GM12878 (cell line): ENCODE measurements around the gene ST13. TPM values are rescaled to one million over a fixed set of nuclear protein-coding genes. Genes with fewer than 3 reads are reported as not detected.

Experiments used
- ATAC-seq: fragments of 200-7000 bp; cut with Tn5 transposase; 3 replicates; pipeline ENCODE4 v1.9.1; 2020; ENCODE audit warnings: mild to moderate bottlenecking, moderate library complexity
- BruUV-seq: library from RNA; stranded (reverse); fragments of 400-500 nt; replicated peaks from 2 replicates; lab custom pipeline; 2021; lab: Mats Ljungman, UMichigan
- CTCF ChIA-PET: fragments of 300-600 bp; sonication (Branson Sonifier 250); formaldehyde crosslinking; extraction: SDS; loops from one replicate; lab custom pipeline; 2021; ENCODE audit warnings: inconsistent platforms; lab: Yijun Ruan, JAX
- POLR2A ChIA-PET: fragments of 350-600 bp; formaldehyde crosslinking; extraction: SDS; loops from one replicate; lab custom pipeline; 2021; ENCODE audit warnings: inconsistent platforms; lab: Charles Lee
- RAD21 ChIA-PET: fragments of 300-600 bp; sonication (Branson Sonifier 250); formaldehyde crosslinking; loops from one replicate; lab custom pipeline; 2023; ENCODE audit warnings: antibody characterized with exemption; ENCODE audit not compliant: unreplicated experiment; lab: Charles Lee
- SMC1A ChIA-PET: fragments of 300-600 bp; sonication (Branson Sonifier 250); formaldehyde crosslinking; loops from one replicate; lab custom pipeline; 2023; ENCODE audit not compliant: unreplicated experiment, uncharacterized antibody; lab: Charles Lee
- DNase-seq: peaks from one replicate; pipeline ENCODE4 v3.0.0-alpha.2; 2011; ENCODE audit warnings: low read depth, low spot score
- FAIRE-seq: peaks from 3 replicates; lab custom pipeline; 2011; peaks lifted over from hg19 to GRCh38; lab: Jason Lieb, UNC
- H2AFZ ChIP-seq: 2 replicates; pipeline ENCODE4 v1.6.0; 2011; ENCODE audit warnings: low read depth, low read length, control low read depth; ENCODE audit not compliant: control insufficient read depth
- H3K27ac ChIP-seq: 2 replicates; pipeline ENCODE4 v1.5.1; 2011; ENCODE audit warnings: control low read depth; ENCODE audit not compliant: control insufficient read depth, insufficient read depth
- H3K27me3 ChIP-seq, 2 experiments: replicated peaks in 1 of 2; 2 replicates each; pipeline versions ENCODE4 v1.6.0 to v1.6.1; 2011; ENCODE audit warnings: low read length in 1 of 2; ENCODE audit not compliant: control insufficient read depth in 2 of 2, insufficient read depth in 2 of 2
- H3K36me3 ChIP-seq, 2 experiments: 2 replicates each; pipeline ENCODE4 v1.5.1; 2011; ENCODE audit warnings: low read length in 1 of 2; ENCODE audit not compliant: control insufficient read depth in 2 of 2, insufficient read depth in 2 of 2
- H3K4me1 ChIP-seq: 2 replicates; pipeline ENCODE4 v1.6.1; 2011; ENCODE audit warnings: mild to moderate bottlenecking, low read length, moderate library complexity, mixed read lengths; ENCODE audit not compliant: control insufficient read depth, insufficient read depth
- H3K4me2 ChIP-seq: 2 replicates; pipeline ENCODE4 v1.6.0; 2011; ENCODE audit warnings: control low read depth; ENCODE audit not compliant: control insufficient read depth, insufficient read depth
- H3K4me3 ChIP-seq: fragments of 200-600 bp; sonication (generic); 2 replicates; pipeline ENCODE4 v1.5.1; 2016
- H3K79me2 ChIP-seq: 2 replicates; pipeline ENCODE4 v1.6.0; 2011; ENCODE audit warnings: low read length; ENCODE audit not compliant: control insufficient read depth, insufficient read depth
- H3K9ac ChIP-seq: 2 replicates; pipeline ENCODE4 v1.8.0; 2011; ENCODE audit warnings: low read length, control low read depth, mixed read lengths; ENCODE audit not compliant: control insufficient read depth, insufficient read depth
- H3K9me3 ChIP-seq: replicated peaks from 3 replicates; pipeline ENCODE4 v1.5.1; 2011; ENCODE audit warnings: mild to moderate bottlenecking, low read length; ENCODE audit not compliant: control insufficient read depth, insufficient read depth
- H4K20me1 ChIP-seq: 2 replicates; pipeline ENCODE4 v1.6.0; 2011; ENCODE audit not compliant: control insufficient read depth, insufficient read depth
- BCL11A ChIP-seq: IDR thresholded peaks from 2 replicates; pipeline ENCODE4 v1.6.1; 2011; ENCODE audit warnings: low read depth, low read length
- KAT2A ChIP-seq: conservative IDR thresholded peaks from 2 replicates; pipeline ENCODE4 v1.6.1; 2011; ENCODE audit warnings: low read depth, low read length; ENCODE audit not compliant: control insufficient read depth
- MEF2B ChIP-seq: fragments of 450-650 bp; IDR thresholded peaks from 2 replicates; pipeline ENCODE4 v1.6.1; 2018; ENCODE audit warnings: mild to moderate bottlenecking, moderate library complexity; ENCODE audit not compliant: partially characterized antibody, poor library complexity, severe bottlenecking
- NFXL1 ChIP-seq: fragments of 450-650 bp; IDR thresholded peaks from 2 replicates; pipeline ENCODE4 v1.6.1; 2017; ENCODE audit warnings: antibody characterized with exemption, mild to moderate bottlenecking, borderline replicate concordance
- NR2F1 ChIP-seq: fragments of 450-650 bp; conservative IDR thresholded peaks from 2 replicates; pipeline ENCODE4 v1.6.1; 2017; ENCODE audit warnings: mild to moderate bottlenecking
- PAX5 ChIP-seq: IDR thresholded peaks from 2 replicates; pipeline ENCODE4 v1.6.1; 2011; ENCODE audit warnings: low read depth, low read length, borderline replicate concordance
- PML ChIP-seq: IDR thresholded peaks from 2 replicates; pipeline ENCODE4 v1.6.1; 2012; ENCODE audit warnings: low read length, inconsistent platforms
- POU2F2 ChIP-seq: IDR thresholded peaks from 3 replicates; pipeline ENCODE4 v1.6.1; 2011; ENCODE audit warnings: low read depth, mild to moderate bottlenecking, low read length, borderline replicate concordance
- RAD51 ChIP-seq: fragments of 450-650 bp; IDR thresholded peaks from 2 replicates; pipeline ENCODE4 v1.6.1; 2016; ENCODE audit warnings: moderate library complexity, mild to moderate bottlenecking, inconsistent platforms
- RBBP5 ChIP-seq: fragments of 200-600 bp; sonication (generic); conservative IDR thresholded peaks from 2 replicates; pipeline ENCODE4 v1.6.1; 2016
- RCOR1 ChIP-seq: conservative IDR thresholded peaks from 2 replicates; pipeline ENCODE4 v1.6.1; 2012; ENCODE audit warnings: low read depth, low read length, improper control_type of control experiment
- SPI1 ChIP-seq: IDR thresholded peaks from 2 replicates; pipeline ENCODE4 v1.6.1; 2011; ENCODE audit warnings: low read depth, mild to moderate bottlenecking, low read length, moderate library complexity, borderline replicate concordance; ENCODE audit not compliant: insufficient read depth
- STAT1 ChIP-seq: fragments of 450-650 bp; conservative IDR thresholded peaks from 2 replicates; pipeline ENCODE4 v1.6.1; 2014; ENCODE audit warnings: antibody characterized with exemption, mild to moderate bottlenecking
- TCF7 ChIP-seq: IDR thresholded peaks from 2 replicates; pipeline ENCODE4 v1.6.1; 2014; ENCODE audit warnings: antibody characterized with exemption, borderline replicate concordance
- YBX1 ChIP-seq: fragments of 450-650 bp; IDR thresholded peaks from 2 replicates; pipeline ENCODE4 v1.6.1; 2016; ENCODE audit warnings: antibody characterized with exemption
- ZBED1 ChIP-seq: IDR thresholded peaks from 2 replicates; pipeline ENCODE4 v1.6.1; 2016; ENCODE audit warnings: borderline replicate concordance
- ZNF622 ChIP-seq: fragments of 450-650 bp; IDR thresholded peaks from 2 replicates; pipeline ENCODE4 v1.6.1; 2017; ENCODE audit warnings: mild to moderate bottlenecking, inconsistent platforms
- ZZZ3 ChIP-seq: IDR thresholded peaks from 2 replicates; pipeline ENCODE4 v1.6.1; 2011; ENCODE audit warnings: low read depth; ENCODE audit not compliant: control insufficient read depth, insufficient read length
- in situ Hi-C: fragments of 300-500 bp; cut with MboI; formaldehyde crosslinking; loops from 9 replicates; pipeline ENCODE4 v1.14.3; 2018; ENCODE audit warnings: mixed read lengths
- intact Hi-C: fragments of 100-400 bp; cut with micrococcal nuclease; formaldehyde crosslinking; loops from one replicate; pipeline ENCODE4 v1.14.2; 2022; ENCODE audit not compliant: unreplicated experiment
- polyA plus RNA-seq, 11 experiments: library from polyadenylated mRNA; depleted of rRNA in 4 of 11; unstranded in 6 of 11; stranded (reverse) in 5 of 11; fragments of >200 nt; fragmentation: Nextera tagmentation in 4 of 11; fragmentation: Illumina TruSeq in 1 of 11; extraction: Ambion mirVana in 4 of 11; extraction: Trizol in 1 of 11; gene quantifications; 1 replicate in 1 of 11; 2 replicates in 10 of 11; pipeline versions ENCODE4 v1.2.1 to v1.2.3, GENCODE V29; 2011 to 2016; ENCODE audit warnings: inconsistent platforms in 2 of 11, missing spikeins in 2 of 11, low read depth in 1 of 11
- total RNA-seq, 4 experiments: library from RNA; depleted of rRNA in 3 of 4; stranded (reverse); fragments of >200 nt in 3 of 4; fragmentation: Illumina TruSeq in 1 of 4; extraction: Trizol in 1 of 4; gene quantifications; 2 replicates each; pipeline versions ENCODE4 v1.2.1 to v1.2.3, GENCODE V29; 2013 to 2021
- TF ChIP-seq, protein P1 (sequence below): IDR thresholded peaks from 2 replicates; pipeline ENCODE4 v1.6.1; 2011; ENCODE audit warnings: mild to moderate bottlenecking, low read depth, low read length, moderate library complexity; ENCODE audit not compliant: insufficient replicate concordance
- TF ChIP-seq, protein P2 (sequence below): fragments of 450-650 bp; IDR thresholded peaks from 2 replicates; pipeline ENCODE4 v1.6.1; 2014; ENCODE audit warnings: mild to moderate bottlenecking

ST13 gene
- total and polyA plus RNA-seq, 10 of the 15 experiments (the other 5 are each of a cell fraction or from before 2014, with no cell fraction given), result 52.5 to 286 (median 181) TPM

DNA sequence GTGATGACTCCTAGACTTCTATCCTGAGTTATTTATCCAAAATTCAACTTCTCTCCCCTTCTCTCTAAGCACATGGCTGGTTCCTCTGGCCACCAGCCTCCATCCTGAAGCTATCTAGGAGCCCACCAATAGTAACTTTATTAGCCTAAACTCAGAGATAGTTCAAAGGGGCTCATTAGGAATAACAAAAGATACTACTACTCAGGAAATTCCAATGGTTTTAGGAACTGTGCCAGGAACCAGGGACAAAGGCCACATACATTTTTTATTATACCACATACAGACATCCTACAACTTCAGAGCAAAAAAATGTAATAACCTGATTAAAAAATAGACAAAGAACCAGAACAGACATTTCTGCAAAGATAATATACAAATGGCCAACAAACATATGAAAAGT is 65.2 kb downstream of the ST13 start:
- Histone ChIP-seq H3K9ac (no peak overlapping the region), H3K4me2 (no peak overlapping the region), H3K27me3 (no peaks in the 10 kb centered on the region), H3K4me3 (no peak overlapping the region), H2AFZ (no peak overlapping the region), H3K4me1 (no peaks in the 10 kb centered on the region; the same call in 1 of the 2 replicates), H3K36me3 (peaks cover 2 to 17% of the 10 kb centered on the region in 2 experiments), H3K79me2 (no peaks in the 10 kb centered on the region), H3K27ac (no peak overlapping the region), H4K20me1 (no peaks in the 10 kb centered on the region), H3K9me3 (no peaks in the 10 kb centered on the region)
- no peak for DNase-seq
- ChIA-PET SMC1A (no interaction called here), CTCF (interaction anchor here (0.7 kb wide), 1 partner anchor 108 kb away, joined by 3 read pairs; no protein-coding TSS in a partner anchor), POLR2A (no interaction called here), RAD21 (no interaction called here)
- intact Hi-C loops, result no loop called here
- FAIRE-seq, result no peak
- TF ChIP-seq BCL11A (no peak), TCF7 (no peak), KAT2A (no peak), NR2F1 (no peak), PAX5 (no peak), POU2F2 (no peak), RBBP5 (no peak), ZNF622 (no peak), PML (no peak), RCOR1 (no peak), MEF2B (no peak), ZBED1 (no peak), SPI1 (no peak), ZZZ3 (no peak), RAD51 (no peak), NFXL1 (no peak), YBX1 (no peak), STAT1 (no peak)
- TF ChIP-seq, protein P1, sequence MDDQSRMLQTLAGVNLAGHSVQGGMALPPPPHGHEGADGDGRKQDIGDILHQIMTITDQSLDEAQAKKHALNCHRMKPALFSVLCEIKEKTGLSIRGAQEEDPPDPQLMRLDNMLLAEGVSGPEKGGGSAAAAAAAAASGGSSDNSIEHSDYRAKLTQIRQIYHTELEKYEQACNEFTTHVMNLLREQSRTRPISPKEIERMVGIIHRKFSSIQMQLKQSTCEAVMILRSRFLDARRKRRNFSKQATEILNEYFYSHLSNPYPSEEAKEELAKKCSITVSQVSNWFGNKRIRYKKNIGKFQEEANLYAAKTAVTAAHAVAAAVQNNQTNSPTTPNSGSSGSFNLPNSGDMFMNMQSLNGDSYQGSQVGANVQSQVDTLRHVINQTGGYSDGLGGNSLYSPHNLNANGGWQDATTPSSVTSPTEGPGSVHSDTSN, result no peak
- TF ChIP-seq, protein P2, sequence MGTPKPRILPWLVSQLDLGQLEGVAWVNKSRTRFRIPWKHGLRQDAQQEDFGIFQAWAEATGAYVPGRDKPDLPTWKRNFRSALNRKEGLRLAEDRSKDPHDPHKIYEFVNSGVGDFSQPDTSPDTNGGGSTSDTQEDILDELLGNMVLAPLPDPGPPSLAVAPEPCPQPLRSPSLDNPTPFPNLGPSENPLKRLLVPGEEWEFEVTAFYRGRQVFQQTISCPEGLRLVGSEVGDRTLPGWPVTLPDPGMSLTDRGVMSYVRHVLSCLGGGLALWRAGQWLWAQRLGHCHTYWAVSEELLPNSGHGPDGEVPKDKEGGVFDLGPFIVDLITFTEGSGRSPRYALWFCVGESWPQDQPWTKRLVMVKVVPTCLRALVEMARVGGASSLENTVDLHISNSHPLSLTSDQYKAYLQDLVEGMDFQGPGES, result no peak
- in situ Hi-C loops, result no loop called here
- no TSS peak for BruUV-seq
- ATAC-seq, result no peak
